LNCaP clone FGC (cell line): ENCODE data around the gene TFDP3.

ENCODE experiments used
- DNase-seq: peaks from one replicate; pipeline ENCODE4 v3.0.0-alpha.2; 2011; ENCODE audit warnings: low read depth
- H3K4me3 ChIP-seq: 2 replicates; pipeline ENCODE4 v1.5.1; 2011; ENCODE audit warnings: mild to moderate bottlenecking, low read depth, low read length, control low read depth
- TF ChIP-seq, protein P1 (sequence below): IDR thresholded peaks from 2 replicates; pipeline ENCODE4 v1.5.1; 2012; ENCODE audit warnings: mild to moderate bottlenecking; ENCODE audit not compliant: control insufficient read depth, insufficient read depth; ENCODE audit errors: extremely low read depth

TFDP3 gene, protein sequence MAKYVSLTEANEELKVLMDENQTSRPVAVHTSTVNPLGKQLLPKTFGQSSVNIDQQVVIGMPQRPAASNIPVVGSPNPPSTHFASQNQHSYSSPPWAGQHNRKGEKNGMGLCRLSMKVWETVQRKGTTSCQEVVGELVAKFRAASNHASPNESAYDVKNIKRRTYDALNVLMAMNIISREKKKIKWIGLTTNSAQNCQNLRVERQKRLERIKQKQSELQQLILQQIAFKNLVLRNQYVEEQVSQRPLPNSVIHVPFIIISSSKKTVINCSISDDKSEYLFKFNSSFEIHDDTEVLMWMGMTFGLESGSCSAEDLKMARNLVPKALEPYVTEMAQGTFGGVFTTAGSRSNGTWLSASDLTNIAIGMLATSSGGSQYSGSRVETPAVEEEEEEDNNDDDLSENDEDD

DNA sequence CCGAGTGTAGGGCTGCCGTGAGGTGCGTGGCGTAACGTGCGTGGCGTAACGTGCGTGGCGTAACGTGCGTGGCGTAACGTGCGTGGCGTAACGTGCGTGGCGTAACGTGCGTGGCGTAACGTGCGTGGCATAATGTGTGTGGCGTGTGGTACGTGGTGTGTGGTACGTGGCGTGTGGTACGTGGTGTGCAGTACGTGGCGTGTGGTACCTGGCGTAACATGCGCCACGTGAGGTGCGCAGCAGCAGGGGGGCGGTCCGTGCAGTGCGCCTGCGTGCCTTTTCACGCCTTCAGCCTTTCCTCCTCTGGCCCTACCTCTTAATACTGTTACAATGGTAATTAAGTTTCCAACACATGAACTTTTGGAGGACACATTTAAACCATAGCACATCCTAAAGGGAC lies at the start of gene TFDP3:
TFDP3 (minus strand) TSS at position 26 of the 400 bp plus-strand sequence. CDS start 95 bp downstream, outside the sequence.
- TF ChIP-seq, protein P1, sequence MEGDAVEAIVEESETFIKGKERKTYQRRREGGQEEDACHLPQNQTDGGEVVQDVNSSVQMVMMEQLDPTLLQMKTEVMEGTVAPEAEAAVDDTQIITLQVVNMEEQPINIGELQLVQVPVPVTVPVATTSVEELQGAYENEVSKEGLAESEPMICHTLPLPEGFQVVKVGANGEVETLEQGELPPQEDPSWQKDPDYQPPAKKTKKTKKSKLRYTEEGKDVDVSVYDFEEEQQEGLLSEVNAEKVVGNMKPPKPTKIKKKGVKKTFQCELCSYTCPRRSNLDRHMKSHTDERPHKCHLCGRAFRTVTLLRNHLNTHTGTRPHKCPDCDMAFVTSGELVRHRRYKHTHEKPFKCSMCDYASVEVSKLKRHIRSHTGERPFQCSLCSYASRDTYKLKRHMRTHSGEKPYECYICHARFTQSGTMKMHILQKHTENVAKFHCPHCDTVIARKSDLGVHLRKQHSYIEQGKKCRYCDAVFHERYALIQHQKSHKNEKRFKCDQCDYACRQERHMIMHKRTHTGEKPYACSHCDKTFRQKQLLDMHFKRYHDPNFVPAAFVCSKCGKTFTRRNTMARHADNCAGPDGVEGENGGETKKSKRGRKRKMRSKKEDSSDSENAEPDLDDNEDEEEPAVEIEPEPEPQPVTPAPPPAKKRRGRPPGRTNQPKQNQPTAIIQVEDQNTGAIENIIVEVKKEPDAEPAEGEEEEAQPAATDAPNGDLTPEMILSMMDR = no peak
- no peak for DNase-seq
- no peak within 1 kb of the TSS for H3K4me3 ChIP-seq

DNA sequence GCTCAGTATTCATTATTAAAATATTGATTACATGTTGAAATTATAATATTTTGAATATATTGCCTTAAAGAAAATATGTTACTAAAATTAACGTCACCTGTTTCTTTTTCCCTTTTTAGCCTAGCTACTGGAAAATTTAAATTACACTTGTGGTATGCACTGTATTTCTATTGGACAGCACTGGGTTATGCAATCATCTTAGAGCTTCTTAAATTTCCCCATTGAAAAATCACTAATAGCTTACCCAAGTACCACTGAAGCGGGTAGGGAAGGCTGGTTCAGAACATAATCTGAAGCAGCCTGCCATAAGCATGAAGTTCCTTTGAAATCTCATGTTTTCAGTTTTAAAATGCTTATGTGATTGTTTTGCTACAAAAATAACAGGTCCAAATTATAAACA lies 49.5 kb upstream of the TFDP3 start:
- no peak for DNase-seq
- TF ChIP-seq, protein P1 = no peak
- no peak overlapping the region for H3K4me3 ChIP-seq

DNA sequence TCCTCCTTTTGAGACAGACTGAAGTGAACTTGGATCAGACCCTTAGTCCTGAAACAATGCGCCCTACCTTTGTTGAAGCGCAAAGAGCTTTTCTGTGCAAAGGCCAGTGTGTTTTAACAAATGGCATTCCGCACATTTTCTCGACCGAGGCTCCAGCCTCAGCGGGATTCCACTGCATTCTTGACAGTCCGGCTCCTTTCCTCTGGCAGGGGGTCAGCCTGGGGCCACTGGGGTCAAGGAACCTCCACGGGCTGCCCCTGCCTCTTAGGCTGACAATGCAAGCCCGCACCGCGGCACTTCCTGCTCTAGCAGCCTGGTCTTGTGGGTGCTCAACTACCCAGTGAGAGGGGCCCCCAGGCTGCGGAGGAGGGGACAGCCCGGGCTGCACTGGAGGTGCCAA lies 47.2 kb upstream of the TFDP3 start:
- DNase-seq = no peak
- no peak overlapping the region for H3K4me3 ChIP-seq
- TF ChIP-seq, protein P1 = no peak

DNA sequence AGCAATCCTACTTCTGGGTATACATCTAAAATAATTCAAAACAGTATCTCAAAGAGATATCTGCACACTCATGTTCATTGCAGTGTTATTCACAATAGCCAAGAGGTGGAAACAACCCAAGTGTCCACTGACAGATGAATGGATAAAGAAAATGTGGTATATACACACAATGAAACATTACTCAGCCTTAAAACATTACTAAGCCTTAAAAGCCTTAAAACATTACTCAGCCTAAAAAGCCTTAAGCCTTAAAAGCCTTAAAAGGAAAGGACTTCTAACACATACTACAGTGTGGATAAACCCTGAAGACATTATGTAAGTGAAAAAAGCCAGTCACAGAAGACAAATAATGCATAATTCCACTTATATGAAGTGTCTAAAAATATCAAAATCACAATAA lies 40.3 kb upstream of the TFDP3 start:
- TF ChIP-seq, protein P1 = no peak
- DNase-seq = no peak
- no peak overlapping the region for H3K4me3 ChIP-seq

DNA sequence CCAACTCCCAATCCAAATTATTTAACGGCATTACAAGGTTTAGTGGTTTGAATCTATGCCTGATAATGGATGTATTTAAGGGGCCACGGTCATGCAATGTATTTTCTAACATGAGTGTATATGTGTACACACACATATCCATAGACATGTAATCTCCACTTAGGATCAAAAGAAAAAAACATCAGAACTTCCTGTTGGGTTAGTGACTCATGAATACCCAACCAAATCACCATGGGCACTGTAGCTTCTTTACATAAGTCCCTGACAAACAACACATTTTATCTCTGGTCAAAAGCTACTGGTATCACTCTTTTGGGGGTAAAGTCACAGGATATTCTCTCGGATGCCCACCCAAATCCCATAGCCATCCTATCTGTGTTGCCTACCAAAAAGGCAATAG lies 36.5 kb upstream of the TFDP3 start:
- DNase-seq = no peak
- H3K4me3 ChIP-seq = no peak overlapping the region
- TF ChIP-seq, protein P1 = no peak

DNA sequence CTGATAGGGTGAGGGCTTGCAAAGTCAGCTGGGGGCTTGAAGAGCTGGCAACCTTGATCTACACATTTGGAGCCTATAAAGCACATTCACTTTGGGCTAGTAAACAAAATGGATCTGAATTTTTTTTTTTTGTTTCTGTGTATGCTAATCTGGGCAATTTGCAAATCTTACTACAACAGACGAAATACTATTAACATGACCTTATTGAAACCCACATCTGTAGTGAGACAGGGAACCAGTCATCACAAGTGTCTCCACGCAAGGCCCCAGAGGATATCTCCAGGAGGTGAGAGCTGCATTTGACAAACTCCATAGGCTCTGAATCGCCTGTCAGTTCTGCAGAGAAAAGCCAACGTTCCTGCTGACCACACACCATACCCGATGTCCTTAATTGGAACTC lies 33.0 kb upstream of the TFDP3 start:
- H3K4me3 ChIP-seq = no peak overlapping the region
- TF ChIP-seq, protein P1 = no peak
- no peak for DNase-seq
